Kidney (tissue), 14 donors: ENCODE results near the gene FECH. TPM values are rescaled to one million over a fixed set of nuclear protein-coding genes. Genes with fewer than 3 reads are reported as not detected.

ENCODE experiments used
- DNase-seq, 5 donors: peaks; one replicate each; pipeline ENCODE4 v3.0.0-alpha.2; 2013 to 2020
- FAIRE-seq: peaks from 2 replicates; lab custom pipeline; 2012; peaks lifted over from hg19 to GRCh38; lab: Jason Lieb, UNC
- H3K27ac ChIP-seq, 2 donors: one replicate each; pipeline ENCODE4 v1.7.0; 2013; ENCODE audit warnings: low read depth in 2 of 2, low read length in 2 of 2, inconsistent platforms in 1 of 2
- H3K27me3 ChIP-seq: one replicate; pipeline ENCODE4 v1.7.1; 2013; ENCODE audit warnings: low read length, inconsistent platforms; ENCODE audit not compliant: control insufficient read depth, insufficient read depth
- H3K36me3 ChIP-seq, 3 donors: one replicate each; pipeline versions ENCODE4 v1.7.0 to v1.7.1; 2013; ENCODE audit warnings: low read length in 3 of 3, control low read depth in 1 of 3, inconsistent platforms in 1 of 3; ENCODE audit not compliant: insufficient read depth in 3 of 3, control insufficient read depth in 2 of 3
- H3K4me1 ChIP-seq, 3 donors: one replicate each; pipeline versions ENCODE4 v1.7.0 to v1.7.1; 2013; ENCODE audit warnings: low read length in 3 of 3, inconsistent platforms in 1 of 3, low read depth in 1 of 3; ENCODE audit not compliant: control insufficient read depth in 2 of 3, insufficient read depth in 2 of 3
- H3K4me3 ChIP-seq, 3 donors: one replicate each; pipeline versions ENCODE4 v1.7.0 to v1.8.1; 2013; ENCODE audit warnings: low read length in 3 of 3, control low read depth in 1 of 3, inconsistent platforms in 1 of 3
- H3K9ac ChIP-seq, 3 donors: one replicate each; pipeline versions ENCODE4 v1.7.0 to v1.7.1; 2013; ENCODE audit warnings: low read length in 3 of 3, control low read depth in 1 of 3, inconsistent platforms in 1 of 3
- H3K9me3 ChIP-seq, 3 donors: one replicate each; pipeline versions ENCODE4 v1.7.0 to v1.7.1; 2013; ENCODE audit warnings: low read length in 3 of 3, control low read depth in 1 of 3, inconsistent platforms in 1 of 3; ENCODE audit not compliant: control insufficient read depth in 2 of 3, insufficient read depth in 1 of 3
- CTCF ChIP-seq: IDR thresholded peaks from 3 replicates; pipeline ENCODE4 v1.5.1; 2012; ENCODE audit warnings: mild to moderate bottlenecking, moderate library complexity, borderline replicate concordance; ENCODE audit not compliant: insufficient read depth; ENCODE audit errors: extremely low read depth
- intact Hi-C: fragments of 100-400 bp; cut with DNase I; formaldehyde crosslinking; loops from one replicate; pipeline ENCODE4 v1.11.1; 2022
- polyA plus RNA-seq: library from polyadenylated mRNA; stranded (reverse); fragments of 350-450 nt; fragmentation: Illumina TruSeq; extraction: RNeasy Lipid Tissue Mini Kit (QIAGEN cat#74804); gene quantifications from one replicate; pipeline ENCODE4 v1.2.3, GENCODE V29; 2014; ENCODE audit warnings: low read depth, low replicate concordance; ENCODE audit not compliant: insufficient read depth
- total RNA-seq: library from RNA; stranded (reverse); fragmentation: NEBNext Ultra II Directional; extraction: Animal tissue kit (Norgen Biotek cat#: 25700); gene quantifications from one replicate; pipeline ENCODE4 v1.2.1, GENCODE V29; 2021
- donor health status: control.
- donor health status: control.
- donor health status: control.
- donor health status: control.
- donor health status: control.
- donor health status: DM: yes; HTN: yes; CAD: no.
- donor health status: Normal renal cell carcinoma (clear cell type).

Gene FECH
- total and polyA plus RNA-seq, 2 donors from 2014 or later, result 32.5 to 36.9 TPM

GRCh38 chr18:57631697-57632096 lies 45.2 kb upstream of the FECH start:
- Histone ChIP-seq H3K9ac (no peak overlapping the region), H3K27ac (no peak overlapping the region), H3K36me3 (no peaks in the 10 kb centered on the region), H3K27me3 (no peaks in the 10 kb centered on the region), H3K4me1 (peaks cover 0 to 4% (median 3%) of the 10 kb centered on the region in 3 donors), H3K4me3 (peak overlapping the region in 1 of 3 donors; percentile 81), H3K9me3 (no peaks in the 10 kb centered on the region)
- no peak for FAIRE-seq
- TF ChIP-seq CTCF, result no peak
- intact Hi-C loops, result no loop called here
- no peak for DNase-seq

GRCh38 chr18:57630754-57631595 lies 44.5 kb upstream of the FECH start:
- Histone ChIP-seq H3K36me3 (no peaks in the 10 kb centered on the region), H3K4me3 (peak overlapping the region; percentile 79 to 90 (median 81)), H3K9ac (peak overlapping the region in 1 of 3 donors; percentile 74), H3K27ac (peak overlapping the region in 1 of 2 donors; percentile 60), H3K27me3 (no peaks in the 10 kb centered on the region), H3K9me3 (no peaks in the 10 kb centered on the region), H3K4me1 (peaks cover 0 to 4% (median 3%) of the 10 kb centered on the region in 3 donors)
- peak in 2 of 5 donors; percentile 33 to 49 for DNase-seq
- TF ChIP-seq CTCF, result no peak
- intact Hi-C loops, result no loop called here
- no peak for FAIRE-seq

GRCh38 chr18:57630002-57630753 lies 43.7 kb upstream of the FECH start:
- H3K27me3 ChIP-seq, result no peaks in the 10 kb centered on the region
- no peaks in the 10 kb centered on the region for H3K9me3 ChIP-seq
- peak overlapping the region; percentile 74 to 82 (median 74) for H3K9ac ChIP-seq
- H3K36me3 ChIP-seq, result no peaks in the 10 kb centered on the region
- peaks cover 0 to 4% (median 3%) of the 10 kb centered on the region in 3 donors for H3K4me1 ChIP-seq
- peak; percentile 76 for FAIRE-seq
- peak overlapping the region; percentile 60 to 85 for H3K27ac ChIP-seq
- DNase-seq, result peak; percentile 96 to 99 (median 97)
- intact Hi-C loops, result no loop called here
- peak overlapping the region; percentile 79 to 90 (median 81) for H3K4me3 ChIP-seq
- peak; percentile 74 for TF ChIP-seq CTCF
